ENCODE measurements around the gene AURKA. TPM values are rescaled to one million over a fixed set of nuclear protein-coding genes. Genes with fewer than 3 reads are reported as not detected.
"Not testable (repeated sequence)": the region's sequence is repeated elsewhere in the genome, so short reads cannot be mapped to it uniquely, and the experiment has no call there.

AURKA gene
- total RNA-seq, 1 donor from 2014 or later = 9.6 TPM

DNA sequence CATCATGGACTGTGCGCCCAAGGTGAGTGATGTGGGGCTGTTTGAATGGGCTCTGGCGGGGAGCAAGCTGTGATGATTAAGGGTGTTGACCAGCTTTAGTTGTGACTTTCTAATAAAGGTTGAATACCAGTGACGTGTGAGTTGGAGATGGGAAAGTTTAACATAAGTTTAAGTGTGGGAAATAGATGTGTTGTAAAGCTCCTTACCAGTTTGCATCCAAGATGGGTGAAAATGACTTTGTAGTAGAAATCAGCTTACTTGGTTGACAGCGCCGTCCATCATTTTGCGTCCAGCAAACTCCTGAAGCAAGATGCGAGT is 20.4 kb upstream of the AURKA start:
- Mint-ChIP-seq H3K27me3 (ENCODE audit: low read depth) (no peaks in the 10 kb centered on the region), H3K9me3 (ENCODE audit: low read depth) (no peaks in the 10 kb centered on the region), H3K4me3 (ENCODE audit: unreplicated experiment) (no peak overlapping the region), H3K27ac (ENCODE audit: unreplicated experiment) (no peak overlapping the region), H3K36me3 (ENCODE audit: low read depth) (peaks cover 18% of the 10 kb centered on the region), H3K4me1 (ENCODE audit: low read depth) (peaks cover 15% of the 10 kb centered on the region)
- DNase-seq (ENCODE audit: low spot score) = no peak
- TF ChIP-seq, protein P1, sequence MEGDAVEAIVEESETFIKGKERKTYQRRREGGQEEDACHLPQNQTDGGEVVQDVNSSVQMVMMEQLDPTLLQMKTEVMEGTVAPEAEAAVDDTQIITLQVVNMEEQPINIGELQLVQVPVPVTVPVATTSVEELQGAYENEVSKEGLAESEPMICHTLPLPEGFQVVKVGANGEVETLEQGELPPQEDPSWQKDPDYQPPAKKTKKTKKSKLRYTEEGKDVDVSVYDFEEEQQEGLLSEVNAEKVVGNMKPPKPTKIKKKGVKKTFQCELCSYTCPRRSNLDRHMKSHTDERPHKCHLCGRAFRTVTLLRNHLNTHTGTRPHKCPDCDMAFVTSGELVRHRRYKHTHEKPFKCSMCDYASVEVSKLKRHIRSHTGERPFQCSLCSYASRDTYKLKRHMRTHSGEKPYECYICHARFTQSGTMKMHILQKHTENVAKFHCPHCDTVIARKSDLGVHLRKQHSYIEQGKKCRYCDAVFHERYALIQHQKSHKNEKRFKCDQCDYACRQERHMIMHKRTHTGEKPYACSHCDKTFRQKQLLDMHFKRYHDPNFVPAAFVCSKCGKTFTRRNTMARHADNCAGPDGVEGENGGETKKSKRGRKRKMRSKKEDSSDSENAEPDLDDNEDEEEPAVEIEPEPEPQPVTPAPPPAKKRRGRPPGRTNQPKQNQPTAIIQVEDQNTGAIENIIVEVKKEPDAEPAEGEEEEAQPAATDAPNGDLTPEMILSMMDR (IDR thresholded peaks at IDR 0.05) = no peak

DNA sequence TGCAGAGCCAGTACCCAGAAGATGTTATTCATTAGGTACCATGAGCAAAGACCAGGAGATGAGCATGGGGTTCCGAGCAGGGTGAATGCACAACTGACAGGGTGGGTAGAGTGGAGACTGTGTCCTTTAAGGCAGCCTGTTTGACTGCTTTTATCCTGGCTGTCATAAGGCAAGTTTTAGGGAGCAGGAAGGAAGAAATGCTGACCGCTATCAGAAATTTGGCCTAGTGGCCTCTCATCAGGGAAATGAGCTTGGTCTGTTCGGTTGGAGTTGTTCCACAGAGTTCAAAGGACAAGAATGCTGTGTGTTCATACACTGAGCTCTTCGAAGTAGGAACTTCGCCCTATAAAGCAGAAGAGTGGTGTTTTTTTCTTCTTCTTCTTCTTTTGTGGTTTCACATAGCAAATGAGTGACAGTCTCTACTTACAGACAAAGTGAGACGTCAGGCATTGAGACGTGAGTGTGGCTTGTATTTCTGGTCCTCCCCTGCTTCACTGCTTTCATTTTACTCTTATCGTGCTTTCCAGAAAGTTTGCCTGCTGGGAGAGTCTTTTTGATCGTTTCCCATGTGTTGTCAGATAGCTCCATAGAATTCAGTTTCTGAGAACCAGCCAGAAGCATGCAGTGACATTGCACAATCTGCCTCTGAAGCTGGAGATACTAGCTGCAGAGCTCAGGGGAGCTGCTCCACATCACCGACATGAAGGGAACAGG is 19.9 kb upstream of the AURKA start, which contains the start of gene CASS4:
CASS4 (plus strand) TSS at position 502 of the 714 bp plus-strand sequence; CDS start at position 701, 199 bp downstream.
- H3K9me3 Mint-ChIP-seq (ENCODE audit: low read depth) = no peaks in the 10 kb centered on the region
- H3K27ac Mint-ChIP-seq (ENCODE audit: unreplicated experiment) = peak within 1 kb of the TSS; percentile 28
- H3K4me3 Mint-ChIP-seq (ENCODE audit: unreplicated experiment) = no peak within 1 kb of the TSS

DNA sequence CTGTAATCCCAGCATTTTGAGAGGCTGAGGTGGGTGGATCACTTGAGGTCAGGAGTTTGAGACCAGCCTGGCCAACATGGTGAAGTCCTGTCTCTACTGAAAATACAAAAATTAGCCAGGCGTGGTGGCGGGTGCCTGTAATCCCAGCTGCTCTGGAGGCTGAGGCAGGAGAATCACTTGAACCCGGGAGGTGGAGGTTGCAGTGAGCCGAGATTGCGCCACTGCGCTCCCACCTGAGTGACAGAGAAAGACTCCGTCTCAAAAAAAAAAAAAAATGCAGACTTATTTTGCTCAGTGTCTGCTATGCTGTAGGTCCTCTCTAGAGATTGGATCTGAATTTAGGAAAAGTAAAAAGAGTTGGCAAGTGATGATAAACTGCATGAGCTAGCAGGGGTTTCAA is 19.3 kb upstream of the AURKA start:
- Mint-ChIP-seq H3K36me3 (ENCODE audit: low read depth) (peaks cover 21% of the 10 kb centered on the region), H3K4me1 (ENCODE audit: low read depth) (peaks cover 15% of the 10 kb centered on the region)
- not testable (repeated sequence) for DNase-seq (ENCODE audit: low spot score); H3K4me3 Mint-ChIP-seq (ENCODE audit: unreplicated experiment); H3K9me3 Mint-ChIP-seq (ENCODE audit: low read depth); H3K27ac Mint-ChIP-seq (ENCODE audit: unreplicated experiment); H3K27me3 Mint-ChIP-seq (ENCODE audit: low read depth)

More for the DNA sequence above, 19.9 kb upstream of the AURKA start, which contains the start of gene CASS4:
- H3K27me3 Mint-ChIP-seq (ENCODE audit: low read depth) = no peaks in the 10 kb centered on the region
- DNase-seq (ENCODE audit: low spot score) = no peak
- TF ChIP-seq, protein P1 (IDR thresholded peaks at IDR 0.05) = no peak
- peaks cover 15% of the 10 kb centered on the region for H3K4me1 Mint-ChIP-seq (ENCODE audit: low read depth)
- H3K36me3 Mint-ChIP-seq (ENCODE audit: low read depth) = peaks cover 18% of the 10 kb centered on the region

DNA sequence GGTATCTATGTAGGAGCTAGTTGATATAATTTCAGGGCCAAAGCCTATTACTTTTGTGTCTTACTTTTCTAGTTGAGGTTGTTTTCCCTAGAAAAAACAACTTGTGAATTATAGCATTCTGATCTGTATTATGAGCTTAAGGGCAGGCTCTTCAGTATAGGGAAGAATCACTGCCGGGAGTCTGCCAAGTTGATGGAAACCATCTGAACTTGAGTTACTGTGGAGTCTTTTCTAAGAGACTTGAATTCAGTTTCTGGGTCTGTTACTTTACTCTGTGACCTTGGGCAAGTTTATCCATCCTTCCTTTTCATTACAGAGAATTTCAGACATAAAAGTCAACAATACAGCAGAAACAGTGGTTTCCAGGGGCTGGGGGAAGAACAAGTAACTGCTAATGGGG is 17.9 kb upstream of the AURKA start:
- no peak for DNase-seq (ENCODE audit: low spot score)
- no peaks in the 10 kb centered on the region for H3K27me3 Mint-ChIP-seq (ENCODE audit: low read depth)
- H3K27ac Mint-ChIP-seq (ENCODE audit: unreplicated experiment) = no peak overlapping the region
- TF ChIP-seq, protein P1 (IDR thresholded peaks at IDR 0.05) = no peak
- no peak overlapping the region for H3K4me3 Mint-ChIP-seq (ENCODE audit: unreplicated experiment)
- no peaks in the 10 kb centered on the region for H3K9me3 Mint-ChIP-seq (ENCODE audit: low read depth)
- peaks cover 13% of the 10 kb centered on the region for H3K4me1 Mint-ChIP-seq (ENCODE audit: low read depth)
- H3K36me3 Mint-ChIP-seq (ENCODE audit: low read depth) = peaks cover 21% of the 10 kb centered on the region

DNA sequence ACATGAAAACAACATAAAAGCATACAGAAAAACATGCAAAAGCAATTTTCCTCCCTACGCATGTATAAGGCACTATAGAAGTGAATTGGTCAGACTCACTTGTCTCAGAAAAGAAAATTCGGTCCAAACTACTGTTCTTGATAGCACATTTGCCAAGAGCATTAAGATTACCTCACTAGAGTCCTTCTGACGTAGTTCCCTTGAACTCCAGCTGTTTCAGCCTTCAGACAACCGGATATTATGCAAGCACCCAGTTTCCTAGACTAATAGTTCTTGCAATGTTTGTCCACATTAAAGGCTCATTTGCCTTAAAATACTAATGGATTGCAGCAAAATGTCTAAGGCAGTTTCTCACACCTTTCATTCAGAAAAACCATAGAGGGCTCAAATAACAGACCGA is 17.5 kb upstream of the AURKA start:
- Mint-ChIP-seq H3K9me3 (ENCODE audit: low read depth) (no peaks in the 10 kb centered on the region), H3K4me1 (ENCODE audit: low read depth) (peaks cover 11% of the 10 kb centered on the region), H3K36me3 (ENCODE audit: low read depth) (peaks cover 21% of the 10 kb centered on the region), H3K27me3 (ENCODE audit: low read depth) (no peaks in the 10 kb centered on the region), H3K27ac (ENCODE audit: unreplicated experiment) (no peak overlapping the region), H3K4me3 (ENCODE audit: unreplicated experiment) (no peak overlapping the region)
- DNase-seq (ENCODE audit: low spot score) = no peak
- TF ChIP-seq, protein P1 (IDR thresholded peaks at IDR 0.05) = no peak

DNA sequence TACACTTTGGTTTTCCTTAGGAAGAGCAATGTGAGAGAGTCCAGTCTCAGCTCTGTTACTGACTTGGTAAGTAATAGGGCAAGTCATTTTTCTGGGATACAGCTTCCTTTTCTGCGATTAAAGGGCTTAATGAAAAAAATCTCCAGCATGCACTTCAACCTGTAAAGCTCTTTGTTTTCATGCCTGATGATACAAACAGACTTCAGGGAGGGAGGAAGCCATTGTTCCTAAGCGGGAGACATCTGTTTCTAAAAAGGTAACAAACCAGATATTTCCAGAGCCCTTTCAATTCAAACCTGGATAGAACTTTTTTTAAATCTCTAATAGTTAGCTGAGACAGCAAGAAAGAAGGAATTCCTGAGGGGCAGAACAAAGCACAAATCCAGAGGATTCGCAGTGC is 14.9 kb upstream of the AURKA start:
- TF ChIP-seq, protein P1 (IDR thresholded peaks at IDR 0.05) = no peak
- Mint-ChIP-seq H3K27me3 (ENCODE audit: low read depth) (no peaks in the 10 kb centered on the region), H3K27ac (ENCODE audit: unreplicated experiment) (no peak overlapping the region), H3K9me3 (ENCODE audit: low read depth) (no peaks in the 10 kb centered on the region), H3K4me1 (ENCODE audit: low read depth) (peaks cover 6% of the 10 kb centered on the region), H3K4me3 (ENCODE audit: unreplicated experiment) (no peak overlapping the region), H3K36me3 (ENCODE audit: low read depth) (peaks cover 22% of the 10 kb centered on the region)
- no peak for DNase-seq (ENCODE audit: low spot score)

DNA sequence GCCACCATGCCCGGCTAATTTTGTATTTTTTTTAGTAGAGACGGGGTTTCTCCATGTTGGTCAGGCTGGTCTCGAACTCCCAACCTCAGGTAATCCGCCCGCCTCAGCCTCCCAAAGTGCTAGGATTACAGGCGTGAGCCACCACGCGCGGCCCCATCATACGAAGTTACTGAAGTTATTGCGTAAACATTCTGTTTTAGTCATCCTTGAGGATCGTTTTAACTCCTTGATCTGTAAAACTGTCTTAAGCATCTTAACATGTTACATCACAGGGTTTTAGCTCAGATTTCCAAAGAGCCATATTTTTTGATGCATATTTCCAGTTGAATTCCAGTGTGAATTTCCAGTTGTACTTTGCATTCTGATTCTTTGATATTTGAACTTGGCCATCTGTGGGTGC is 13.3 kb upstream of the AURKA start:
- peaks cover 22% of the 10 kb centered on the region for H3K36me3 Mint-ChIP-seq (ENCODE audit: low read depth)
- H3K27ac Mint-ChIP-seq (ENCODE audit: unreplicated experiment); H3K27me3 Mint-ChIP-seq (ENCODE audit: low read depth); H3K4me3 Mint-ChIP-seq (ENCODE audit: unreplicated experiment); DNase-seq (ENCODE audit: low spot score); H3K4me1 Mint-ChIP-seq (ENCODE audit: low read depth); H3K9me3 Mint-ChIP-seq (ENCODE audit: low read depth): not testable (repeated sequence)

Measured in chondrocyte (in vitro differentiated cells).